Brain microvascular endothelial cell (primary cell): ENCODE measurements around the gene PRDX6.

ENCODE experiments used
- DNase-seq: peaks from one replicate; pipeline ENCODE4 v3.0.0-alpha.2; 2020
- H3K27ac ChIP-seq: fragments of 250-450 bp; sonication (Bioruptor Pico); 2 replicates; pipeline ENCODE4 v1.5.1; 2020; ENCODE audit warnings: mild to moderate bottlenecking, moderate library complexity
- H3K27me3 ChIP-seq: fragments of 250-450 bp; sonication (Bioruptor Pico); replicated peaks from 2 replicates; pipeline ENCODE4 v1.5.1; 2020; ENCODE audit warnings: mild to moderate bottlenecking
- H3K36me3 ChIP-seq: fragments of 250-450 bp; sonication (Bioruptor Pico); replicated peaks from 2 replicates; pipeline ENCODE4 v1.5.1; 2020; ENCODE audit warnings: mild to moderate bottlenecking
- H3K4me3 ChIP-seq: 2 replicates; pipeline ENCODE4 v1.5.1; 2011; ENCODE audit warnings: low read depth, mild to moderate bottlenecking, control low read depth, low read length, moderate library complexity
- in situ Hi-C: cut with HindIII; loops from 2 replicates; pipeline ENCODE4 v1.10.0; 2017; ENCODE audit warnings: low sequenced_read_pairs, low pct_ligation_motif_present
- TF ChIP-seq, protein P1 (sequence below): IDR thresholded peaks from 2 replicates; pipeline ENCODE4 v1.5.1; 2011; ENCODE audit warnings: low read depth, mild to moderate bottlenecking, moderate library complexity, low read length, control low read depth, inconsistent platforms; ENCODE audit errors: missing control alignments

PRDX6 gene

DNA sequence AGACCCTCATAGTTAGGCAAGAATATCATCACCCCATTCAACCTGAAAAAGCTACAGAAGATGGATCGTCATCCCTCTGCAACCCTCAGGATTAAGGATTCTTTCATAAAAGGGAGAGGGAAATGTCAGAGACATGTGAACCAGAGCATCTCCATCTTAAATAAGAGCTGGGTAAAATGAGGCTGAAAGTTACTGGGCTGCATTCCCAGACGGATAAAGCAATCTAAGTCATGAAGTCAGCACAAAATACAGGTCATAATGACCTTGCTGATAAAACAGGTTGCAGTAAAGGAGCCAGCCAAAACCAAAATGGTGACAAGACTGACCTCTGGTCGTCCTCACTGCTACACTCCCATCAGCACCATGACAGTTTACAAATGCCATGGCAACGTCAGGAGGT is 22.6 kb downstream of the PRDX6 start:
- TF ChIP-seq, protein P1, sequence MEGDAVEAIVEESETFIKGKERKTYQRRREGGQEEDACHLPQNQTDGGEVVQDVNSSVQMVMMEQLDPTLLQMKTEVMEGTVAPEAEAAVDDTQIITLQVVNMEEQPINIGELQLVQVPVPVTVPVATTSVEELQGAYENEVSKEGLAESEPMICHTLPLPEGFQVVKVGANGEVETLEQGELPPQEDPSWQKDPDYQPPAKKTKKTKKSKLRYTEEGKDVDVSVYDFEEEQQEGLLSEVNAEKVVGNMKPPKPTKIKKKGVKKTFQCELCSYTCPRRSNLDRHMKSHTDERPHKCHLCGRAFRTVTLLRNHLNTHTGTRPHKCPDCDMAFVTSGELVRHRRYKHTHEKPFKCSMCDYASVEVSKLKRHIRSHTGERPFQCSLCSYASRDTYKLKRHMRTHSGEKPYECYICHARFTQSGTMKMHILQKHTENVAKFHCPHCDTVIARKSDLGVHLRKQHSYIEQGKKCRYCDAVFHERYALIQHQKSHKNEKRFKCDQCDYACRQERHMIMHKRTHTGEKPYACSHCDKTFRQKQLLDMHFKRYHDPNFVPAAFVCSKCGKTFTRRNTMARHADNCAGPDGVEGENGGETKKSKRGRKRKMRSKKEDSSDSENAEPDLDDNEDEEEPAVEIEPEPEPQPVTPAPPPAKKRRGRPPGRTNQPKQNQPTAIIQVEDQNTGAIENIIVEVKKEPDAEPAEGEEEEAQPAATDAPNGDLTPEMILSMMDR = no peak
- in situ Hi-C loops = no loop called here
- H3K27me3 ChIP-seq = no peaks in the 10 kb centered on the region
- no peak for DNase-seq
- H3K36me3 ChIP-seq = no peaks in the 10 kb centered on the region
- no peak overlapping the region for H3K4me3 ChIP-seq
- no peak overlapping the region for H3K27ac ChIP-seq

DNA sequence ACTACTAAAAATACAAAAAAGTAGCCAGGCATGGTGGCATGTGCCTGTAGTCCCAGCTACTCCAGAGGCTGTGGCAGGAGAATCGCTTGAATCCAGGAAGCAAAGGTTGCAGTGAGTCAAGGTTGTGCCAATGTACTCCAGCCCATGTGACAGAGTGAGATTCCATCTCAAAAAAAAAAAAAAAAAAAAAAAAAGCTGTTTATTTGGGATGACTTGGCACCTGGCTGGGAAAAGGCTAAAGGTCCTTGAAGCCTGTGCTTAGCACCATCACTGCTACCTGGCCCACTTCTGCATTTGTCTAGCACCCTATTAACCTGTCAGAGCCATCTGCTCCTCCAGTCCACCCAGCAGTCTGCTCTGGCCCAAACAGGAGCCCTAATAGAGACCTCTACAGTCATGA is 25.0 kb downstream of the PRDX6 start:
- H3K27me3 ChIP-seq = no peaks in the 10 kb centered on the region
- DNase-seq = no peak
- in situ Hi-C loops = no loop called here
- no peak overlapping the region for H3K27ac ChIP-seq
- H3K36me3 ChIP-seq = no peaks in the 10 kb centered on the region
- H3K4me3 ChIP-seq = no peak overlapping the region
- TF ChIP-seq, protein P1 = no peak

DNA sequence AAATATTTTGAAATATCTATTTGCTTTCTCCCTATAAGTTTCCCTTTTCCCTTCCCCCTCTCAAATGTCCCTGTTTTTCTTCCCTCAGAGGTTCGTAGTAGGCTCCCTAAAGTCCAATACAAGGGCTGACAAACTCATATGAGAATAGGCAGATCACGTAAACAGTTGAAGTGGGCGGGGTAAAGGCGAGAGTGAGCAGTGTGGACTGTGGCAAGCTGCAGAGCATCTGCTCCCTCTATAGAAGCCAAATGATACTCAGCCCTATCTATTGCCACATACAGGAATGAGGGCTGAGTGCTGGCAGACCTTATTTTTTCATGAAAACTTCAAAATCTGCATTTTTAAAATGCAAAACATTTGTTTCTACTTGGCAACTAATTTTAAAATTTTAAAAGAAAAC is 26.3 kb downstream of the PRDX6 start:
- Histone ChIP-seq H3K36me3 (no peaks in the 10 kb centered on the region), H3K4me3 (no peak overlapping the region), H3K27ac (no peak overlapping the region), H3K27me3 (no peaks in the 10 kb centered on the region)
- in situ Hi-C loops = no loop called here
- DNase-seq = no peak
- TF ChIP-seq, protein P1 = no peak

DNA sequence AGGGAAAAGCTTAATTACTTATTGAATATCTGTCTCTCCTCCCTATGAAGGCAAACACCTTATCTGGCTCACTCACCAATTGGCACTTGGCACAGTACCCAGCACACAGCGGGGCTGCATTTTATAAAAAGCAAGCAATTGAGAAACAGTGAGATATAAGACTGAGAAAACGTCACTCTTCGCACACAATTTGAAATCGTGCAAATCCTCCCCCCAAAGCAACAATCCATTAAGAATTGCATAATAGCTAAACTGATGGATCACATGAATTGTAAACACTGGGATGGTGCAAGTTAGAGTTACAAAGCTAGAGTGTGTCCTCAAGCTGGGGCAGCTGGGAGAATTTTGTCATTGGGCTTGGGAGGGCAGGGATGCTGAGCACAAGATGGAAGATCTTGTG is 27.1 kb downstream of the PRDX6 start:
- Histone ChIP-seq H3K4me3 (no peak overlapping the region), H3K36me3 (no peaks in the 10 kb centered on the region), H3K27ac (no peak overlapping the region), H3K27me3 (no peaks in the 10 kb centered on the region)
- DNase-seq = no peak
- in situ Hi-C loops = no loop called here
- TF ChIP-seq, protein P1 = no peak

DNA sequence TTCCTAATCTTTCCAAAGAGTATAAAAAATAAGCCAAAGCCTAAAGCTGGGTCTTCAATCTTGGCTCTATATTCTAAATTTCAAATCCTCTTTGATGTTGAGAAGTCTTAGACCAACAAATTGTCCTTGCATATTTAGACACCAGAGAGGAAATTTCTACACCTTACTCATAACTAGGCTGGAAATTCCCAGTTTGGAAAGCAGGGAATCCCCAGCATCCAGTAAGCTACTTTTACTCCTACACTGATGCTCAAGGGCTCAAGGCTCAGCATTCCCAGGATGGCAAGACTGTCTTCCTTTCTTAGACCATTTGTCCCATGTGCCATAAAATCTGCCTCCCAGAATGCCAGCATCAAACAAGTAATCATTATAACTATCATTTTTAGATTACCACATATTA is 28.3 kb downstream of the PRDX6 start:
- TF ChIP-seq, protein P1 = no peak
- Histone ChIP-seq H3K36me3 (no peaks in the 10 kb centered on the region), H3K27me3 (no peaks in the 10 kb centered on the region), H3K27ac (no peak overlapping the region), H3K4me3 (no peak overlapping the region)
- in situ Hi-C loops = no loop called here
- no peak for DNase-seq

DNA sequence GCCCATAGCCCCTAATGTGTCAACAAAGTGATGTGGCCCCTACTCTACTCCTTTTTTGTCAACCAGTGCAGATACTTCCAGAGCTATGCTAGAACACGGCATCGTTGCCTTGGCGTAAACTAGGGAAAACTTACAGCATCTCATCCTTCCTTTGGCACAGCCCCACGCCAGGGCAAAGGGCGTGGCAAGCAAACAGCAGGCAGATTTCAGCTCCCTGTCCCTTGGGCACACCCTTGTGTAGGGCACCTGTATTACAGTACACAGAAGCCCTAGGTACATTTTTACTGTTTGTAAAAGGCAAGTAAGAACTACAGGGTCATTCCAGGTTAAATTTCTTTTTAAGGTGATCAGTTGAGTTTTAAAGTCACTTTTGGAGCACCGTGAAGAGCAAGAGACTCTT is 29.3 kb downstream of the PRDX6 start:
- in situ Hi-C loops = no loop called here
- H3K27me3 ChIP-seq = no peaks in the 10 kb centered on the region
- no peak overlapping the region for H3K27ac ChIP-seq
- DNase-seq = no peak
- no peaks in the 10 kb centered on the region for H3K36me3 ChIP-seq
- TF ChIP-seq, protein P1 = peak; percentile 9
- no peak overlapping the region for H3K4me3 ChIP-seq
